Fibroblast of upper back skin (primary cell): Measurements from ENCODE around the gene GHSR.

ENCODE experiments used
- DNase-seq: peaks from one replicate; pipeline ENCODE4 v3.0.0-alpha.2; 2013

The GHSR gene

DNA sequence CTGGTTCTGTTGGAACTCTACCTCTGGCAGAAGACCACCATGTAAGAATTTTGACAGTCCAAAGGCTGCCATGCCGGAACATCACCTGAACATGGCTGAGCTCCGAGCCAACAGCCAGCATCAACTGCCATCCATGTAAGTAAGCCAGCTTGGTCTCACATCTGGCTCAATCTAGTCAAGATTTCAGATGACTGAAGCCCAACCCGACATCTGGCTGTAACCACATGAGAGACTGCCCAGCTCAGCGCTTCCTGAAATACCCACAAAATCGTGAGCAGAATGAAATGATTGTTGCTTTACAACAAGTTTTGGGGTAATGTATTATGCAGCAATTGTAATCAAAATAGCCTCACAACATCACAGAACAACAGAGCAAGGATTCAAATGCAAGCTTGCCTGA lies 32.9 kb downstream of the GHSR start:
- no peak for DNase-seq

DNA sequence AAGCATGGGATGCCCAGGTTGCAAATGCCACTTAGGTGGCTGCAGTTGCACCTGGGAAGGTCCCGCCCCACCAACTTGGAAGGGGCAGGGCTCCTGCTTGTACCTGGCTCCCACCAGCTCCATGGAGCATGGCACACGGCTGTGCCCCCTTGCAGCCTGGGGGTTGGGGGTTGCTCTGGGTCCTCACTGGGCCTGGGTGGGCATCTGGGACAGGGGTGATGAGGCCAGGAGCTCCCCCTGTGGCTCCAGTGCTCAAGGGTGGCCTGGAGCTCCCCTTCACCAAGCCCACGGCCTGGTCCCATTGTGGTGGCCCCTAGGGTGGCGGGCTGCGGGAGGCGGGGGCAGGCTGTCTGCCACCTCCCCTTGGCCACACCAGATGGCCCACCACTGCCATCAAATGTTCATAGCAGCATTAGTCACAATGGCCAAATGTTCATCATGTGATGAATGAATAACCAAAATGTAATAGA lies 36.7 kb downstream of the GHSR start:
- no peak for DNase-seq

DNA sequence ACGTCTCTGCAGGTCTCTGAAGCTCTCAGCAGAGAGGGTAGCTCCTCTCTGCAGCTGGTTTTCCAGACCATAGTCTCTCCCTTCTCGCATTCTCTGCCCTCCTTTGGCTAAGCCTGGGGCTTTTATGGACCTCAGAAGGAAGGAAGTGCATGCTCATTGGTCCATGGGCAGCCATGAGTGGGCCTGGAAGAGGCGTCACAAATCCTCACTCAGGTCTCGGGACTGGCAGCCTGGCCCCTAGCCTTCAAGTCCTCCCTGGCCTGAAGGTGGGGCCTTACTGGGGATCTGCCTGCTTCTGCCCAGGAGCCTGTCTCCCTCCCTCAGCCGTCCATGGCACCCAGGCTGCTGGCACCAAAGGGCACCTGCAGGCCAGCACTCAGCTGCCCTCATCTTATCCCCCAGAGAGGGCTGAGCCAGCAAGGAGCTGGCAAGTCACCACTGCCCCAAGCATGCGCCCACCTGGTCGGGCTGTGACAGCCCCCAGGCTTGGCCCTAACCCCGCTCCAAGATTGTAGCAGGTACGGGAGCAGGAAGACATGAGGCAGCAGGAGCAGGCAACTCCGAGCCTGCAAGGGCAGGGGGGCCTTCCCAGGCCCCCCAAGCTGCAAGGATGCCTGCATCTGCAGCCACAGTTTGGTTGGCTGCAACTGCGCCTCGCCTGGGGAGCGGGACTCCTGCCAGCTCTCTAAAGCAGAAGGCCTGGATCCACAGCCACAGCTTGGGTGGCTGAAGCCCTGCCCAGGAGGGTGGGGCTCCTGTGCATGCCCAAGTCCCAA lies 37.4 kb downstream of the GHSR start:
- no peak for DNase-seq

DNA sequence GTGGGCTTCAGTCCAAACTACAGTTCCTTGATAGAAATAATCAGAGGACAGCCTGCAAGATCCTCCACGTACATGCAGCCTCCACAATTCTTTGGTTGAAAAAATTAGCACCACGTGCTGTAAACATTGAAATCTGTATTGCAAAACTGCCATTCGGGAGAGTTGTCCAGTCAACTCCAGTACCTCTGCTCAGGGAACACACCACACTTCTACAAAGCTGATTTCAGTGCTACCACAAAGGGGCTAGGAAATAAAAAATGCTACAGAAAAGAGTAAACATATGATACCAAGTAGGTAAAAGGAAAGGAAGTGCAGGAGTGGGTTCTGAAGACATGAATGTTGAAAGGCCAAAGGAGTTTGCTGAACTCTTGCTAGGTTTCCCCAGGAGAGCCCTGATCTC lies 40.4 kb downstream of the GHSR start:
- no peak for DNase-seq

DNA sequence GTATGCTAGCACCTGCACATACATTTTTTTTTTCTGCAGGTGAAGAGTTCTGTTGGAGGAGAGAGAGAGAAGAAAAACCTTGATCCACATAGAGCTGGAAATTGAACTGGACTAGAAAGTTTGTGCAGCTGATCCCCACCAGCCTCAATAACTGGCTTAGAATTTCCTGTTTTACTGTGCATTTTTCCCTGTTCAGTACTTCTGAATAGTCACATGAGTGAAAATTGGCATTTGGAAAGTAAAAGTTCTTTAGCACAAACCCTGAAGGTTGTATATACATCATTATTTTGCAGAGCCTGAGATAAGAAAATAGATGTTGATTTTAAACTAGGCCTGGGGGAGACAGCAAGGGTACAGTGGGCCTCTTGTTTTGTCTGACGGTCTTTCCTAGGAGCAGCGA lies 42.3 kb downstream of the GHSR start:
- no peak for DNase-seq

DNA sequence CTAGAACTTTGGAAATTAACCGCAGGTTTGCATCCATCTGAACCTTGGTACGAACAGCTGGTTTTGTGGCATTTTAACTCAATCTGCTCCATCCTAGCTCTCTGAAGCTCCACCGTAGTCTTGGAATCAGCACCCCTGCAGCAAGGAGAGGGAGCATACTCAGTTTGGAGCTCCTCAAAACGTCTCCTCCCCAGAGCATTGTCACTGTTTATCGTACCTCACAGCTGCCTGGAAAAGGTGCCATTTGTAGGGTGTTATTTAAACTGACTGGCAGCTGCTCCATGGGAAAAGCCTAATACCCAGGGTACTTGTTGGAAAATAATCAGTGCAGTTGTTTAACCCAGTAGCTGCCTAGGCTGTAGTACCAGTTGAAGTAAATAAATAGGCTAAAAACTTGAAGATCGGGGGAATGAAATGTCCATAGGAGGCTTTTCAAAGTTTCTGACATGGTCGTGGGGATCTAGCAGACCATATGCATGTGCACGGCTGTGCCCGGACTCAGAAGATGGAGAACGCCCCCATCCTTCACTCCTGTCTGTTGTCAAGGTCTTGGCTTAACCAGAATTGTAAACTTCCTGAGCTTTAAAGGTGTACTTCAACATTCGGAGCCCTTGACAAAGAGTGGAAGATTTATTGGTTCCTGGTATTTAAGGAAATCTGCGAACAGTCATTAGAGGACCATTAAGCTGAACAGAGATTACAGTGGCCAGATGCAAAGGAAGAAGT lies 43.9 kb downstream of the GHSR start:
- no peak for DNase-seq

DNA sequence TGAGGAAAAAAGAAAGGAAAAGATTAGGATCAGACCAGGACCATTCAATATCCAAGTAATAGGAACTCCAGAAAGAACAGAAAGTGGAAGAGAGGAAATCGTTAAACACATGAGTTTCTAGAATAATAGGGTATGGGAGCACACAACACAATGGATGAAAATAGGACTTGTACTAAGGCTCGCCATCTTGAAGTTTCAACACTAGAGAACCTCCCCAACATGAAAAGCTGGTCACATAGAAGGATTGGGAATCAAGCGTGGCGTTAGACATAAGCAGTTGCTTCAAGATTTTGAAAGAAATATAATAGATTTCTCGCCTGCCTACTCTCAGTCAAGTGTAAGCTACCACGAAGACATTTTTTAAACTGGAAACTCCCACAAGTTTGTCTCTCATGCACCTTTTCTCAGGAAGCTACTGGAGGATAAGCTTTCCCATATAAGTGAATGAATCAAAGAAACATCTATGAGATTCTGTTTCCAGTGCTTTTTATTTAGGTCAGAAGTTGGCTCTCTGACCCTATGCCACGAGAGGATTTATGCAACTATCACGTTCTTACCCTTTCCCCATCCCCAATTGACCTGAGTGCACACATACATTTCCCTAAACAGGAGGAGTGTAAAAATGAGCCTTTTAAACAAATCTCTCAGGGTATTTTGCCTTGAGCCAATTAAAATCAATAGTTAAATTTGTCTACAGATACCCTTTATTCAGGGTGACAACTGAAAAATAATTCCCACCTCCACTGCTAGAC lies 45.2 kb downstream of the GHSR start:
- no peak for DNase-seq

DNA sequence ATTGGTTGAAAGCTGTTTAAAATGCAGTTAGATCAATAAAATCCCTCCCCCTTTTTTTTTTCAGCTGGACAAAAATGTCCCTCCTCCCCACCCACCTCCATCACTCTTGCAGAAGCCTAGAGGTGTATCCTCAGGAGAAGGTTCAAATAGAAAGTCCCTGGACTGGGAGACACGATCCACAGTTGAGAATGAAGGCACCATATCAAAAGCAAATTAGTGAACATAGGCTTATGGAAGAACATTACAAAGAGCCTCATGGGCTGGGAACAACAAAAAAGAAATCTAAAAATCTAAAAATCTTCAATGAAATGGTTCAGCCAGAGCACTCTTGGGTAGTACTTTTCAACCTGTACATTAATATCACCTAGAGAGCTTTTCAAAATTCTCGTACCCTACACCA lies 46.2 kb downstream of the GHSR start:
- DNase-seq, result no peak

DNA sequence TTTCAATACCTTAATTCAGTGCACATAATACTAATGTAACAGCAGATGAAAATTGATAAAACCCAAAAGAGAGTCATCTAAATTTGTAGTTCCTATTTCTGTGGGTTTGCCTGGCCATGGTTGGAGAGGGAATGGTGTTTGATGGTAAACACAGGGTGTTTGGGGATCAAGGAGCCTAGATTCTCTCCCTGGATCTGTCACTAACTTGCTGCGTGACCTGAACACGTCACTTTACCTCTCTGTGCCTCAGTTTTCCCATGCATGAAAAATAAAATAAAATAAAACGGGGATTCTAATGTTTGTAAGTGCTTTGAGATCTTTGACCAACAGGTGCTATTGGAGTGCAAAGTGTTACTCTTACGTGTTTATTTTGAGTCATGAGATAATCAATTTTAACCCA lies 49.8 kb downstream of the GHSR start:
- DNase-seq, result no peak

DNA sequence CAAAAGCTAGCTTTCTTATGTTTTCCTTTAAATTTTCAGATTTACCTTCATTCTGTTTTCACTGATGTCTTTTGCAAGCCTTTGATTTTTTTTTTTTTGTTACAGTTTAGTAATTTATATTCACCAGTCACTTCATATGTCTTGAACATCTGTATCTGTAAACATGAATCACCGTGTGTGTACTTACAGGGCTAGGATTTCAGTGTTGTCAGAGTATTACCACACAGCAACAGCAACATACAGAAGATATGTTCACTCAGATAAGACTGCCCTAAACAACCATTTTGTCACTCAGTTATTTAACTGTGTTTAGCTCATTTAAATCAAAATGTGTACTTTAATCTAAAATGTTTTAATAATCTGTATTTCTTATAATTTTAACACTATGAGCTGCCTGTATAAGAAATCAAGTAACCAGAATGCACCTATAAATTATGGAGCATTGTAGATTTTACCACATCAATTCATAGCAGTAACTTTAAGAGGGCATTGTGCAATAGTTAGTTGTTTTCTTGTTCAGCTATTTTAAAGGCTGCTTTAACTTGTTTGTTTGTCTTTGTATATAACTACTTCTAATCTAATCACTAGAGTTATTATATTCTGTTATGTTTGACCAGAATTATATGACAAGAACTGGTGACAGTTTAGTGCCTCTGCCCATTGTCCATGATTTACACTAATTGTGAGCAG lies 50.4 kb downstream of the GHSR start:
- DNase-seq, result no peak

DNA sequence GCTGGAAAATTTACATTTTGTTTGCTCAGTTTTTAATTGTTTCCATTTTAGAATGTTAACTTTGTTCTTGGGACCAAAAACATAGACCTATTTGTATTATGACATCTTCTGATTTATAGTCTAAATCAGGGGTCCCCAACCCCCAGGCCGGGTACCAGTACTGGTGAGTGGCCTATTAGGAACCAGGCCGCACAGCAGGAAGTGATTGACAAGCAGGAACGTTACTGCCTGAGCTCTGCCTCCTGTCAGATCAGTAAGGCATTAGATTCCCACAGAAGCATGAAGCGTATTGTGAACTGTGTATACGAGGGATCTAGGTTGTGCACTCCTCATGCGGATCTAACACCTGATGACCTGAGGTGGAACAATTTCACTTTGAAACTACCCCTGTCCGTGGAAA lies 51.9 kb downstream of the GHSR start:
- no peak for DNase-seq

DNA sequence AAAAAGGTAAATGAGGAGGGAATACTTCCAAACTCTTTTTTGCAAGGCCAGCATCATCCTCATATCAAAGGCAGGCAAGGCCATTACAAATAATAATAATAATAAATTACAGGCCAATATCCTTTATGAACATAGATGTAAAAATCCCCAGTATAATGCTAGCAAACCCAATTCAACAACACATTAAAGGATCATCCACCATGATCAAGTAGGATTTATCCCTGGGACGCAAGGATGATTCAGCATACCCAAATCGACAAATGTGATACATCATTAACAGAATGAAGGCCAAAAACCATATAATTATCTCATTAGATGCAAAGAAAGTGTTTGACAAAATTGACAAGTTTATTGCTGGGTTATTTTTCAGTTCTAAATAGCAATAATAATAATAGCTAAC lies 53.6 kb downstream of the GHSR start:
- DNase-seq, result no peak
